DOHH2 (cell line): ENCODE measurements around the gene SHISA3.

Experiments
- H3F3A ChIP-seq: fragments of 200-600 bp; sonication (generic), shearing (Covaris generic); 2 replicates; pipeline ENCODE4 v1.6.0; 2016; ENCODE audit warnings: antibody characterized with exemption, mild to moderate bottlenecking; ENCODE audit not compliant: control insufficient read depth, insufficient read depth
- H3K27ac ChIP-seq: fragments of 200-600 bp; sonication (generic); 2 replicates; pipeline ENCODE4 v1.5.1; 2014; ENCODE audit warnings: low read depth, mild to moderate bottlenecking, low read length, moderate library complexity
- H3K27me3 ChIP-seq: fragments of 200-600 bp; sonication (generic); 2 replicates; pipeline ENCODE4 v1.6.1; 2014; ENCODE audit warnings: mild to moderate bottlenecking, low read length, mixed read lengths; ENCODE audit not compliant: control insufficient read depth
- H3K36me3 ChIP-seq: fragments of 200-600 bp; sonication (generic); 2 replicates; pipeline ENCODE4 v1.6.1; 2014; ENCODE audit warnings: mild to moderate bottlenecking, low read length, moderate library complexity, mixed read lengths; ENCODE audit not compliant: control insufficient read depth
- H3K4me1 ChIP-seq: fragments of 200-600 bp; sonication (generic); 2 replicates; pipeline ENCODE4 v1.6.1; 2014; ENCODE audit warnings: mild to moderate bottlenecking, low read length, mixed read lengths; ENCODE audit not compliant: control insufficient read depth
- H3K4me2 ChIP-seq: fragments of 200-600 bp; sonication (generic); 2 replicates; pipeline ENCODE4 v1.6.0; 2014; ENCODE audit warnings: mild to moderate bottlenecking, low read length, moderate library complexity
- H3K4me3 ChIP-seq: fragments of 200-600 bp; sonication (generic); 2 replicates; pipeline ENCODE4 v1.5.1; 2014; ENCODE audit warnings: mild to moderate bottlenecking, low read length, mixed read lengths
- H3K79me2 ChIP-seq: fragments of 200-600 bp; sonication (generic); 2 replicates; pipeline ENCODE4 v1.6.1; 2014; ENCODE audit warnings: mild to moderate bottlenecking, low read length, mixed read lengths; ENCODE audit not compliant: control insufficient read depth
- H3K9me2 ChIP-seq: fragments of 200-600 bp; sonication (generic); replicated peaks from 2 replicates; pipeline ENCODE4 v1.6.1; 2014; ENCODE audit warnings: mild to moderate bottlenecking, low read length, mixed read lengths; ENCODE audit not compliant: control insufficient read depth
- H3K9me3 ChIP-seq: fragments of 200-600 bp; sonication (generic); 2 replicates; pipeline ENCODE4 v1.6.1; 2014; ENCODE audit warnings: antibody characterized with exemption, low read length, mixed read lengths; ENCODE audit not compliant: control insufficient read depth, insufficient read depth
- H4K20me1 ChIP-seq: fragments of 200-600 bp; sonication (generic); 2 replicates; pipeline ENCODE4 v1.6.0; 2014; ENCODE audit warnings: low read depth, mild to moderate bottlenecking, antibody characterized with exemption, low read length, moderate library complexity; ENCODE audit not compliant: control insufficient read depth, insufficient read depth
- EZH2phosphoT487 ChIP-seq: fragments of 200-600 bp; sonication (generic); IDR thresholded peaks from 2 replicates; pipeline ENCODE4 v1.6.1; 2017; ENCODE audit warnings: borderline replicate concordance, mild to moderate bottlenecking, antibody characterized with exemption, low read length, moderate library complexity, mixed read lengths
- TF ChIP-seq, protein P1 (sequence below): fragments of 200-600 bp; sonication (generic); IDR thresholded peaks from one replicate; pipeline ENCODE4 v1.5.1; 2014; ENCODE audit warnings: antibody characterized with exemption, mild to moderate bottlenecking, low read depth, low read length; ENCODE audit not compliant: poor library complexity, severe bottlenecking

Gene SHISA3

DNA sequence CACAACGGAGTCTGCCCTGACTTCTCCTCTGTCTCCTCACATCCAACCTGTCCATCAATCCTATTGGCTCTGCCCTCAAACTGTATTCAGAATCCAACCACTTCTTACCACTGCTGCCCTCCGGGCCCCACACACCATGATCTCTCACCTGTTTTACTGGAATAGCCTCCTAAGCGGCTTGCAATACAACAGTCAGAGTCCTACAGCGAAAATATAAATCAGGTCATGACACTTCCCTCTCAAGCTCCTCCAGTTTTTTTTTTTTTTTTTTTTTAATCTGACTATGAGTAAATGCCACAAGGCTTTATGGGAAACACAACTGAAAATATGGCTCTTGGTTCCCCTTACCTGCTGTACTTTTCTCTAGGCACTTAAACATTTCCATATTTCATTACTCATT, 42.8 kb downstream of the SHISA3 start:
- Histone ChIP-seq H3K9me3 (no peaks in the 10 kb centered on the region), H3K9me2 (no peaks in the 10 kb centered on the region), H4K20me1 (no peaks in the 10 kb centered on the region), H3K36me3 (peaks cover 26% of the 10 kb centered on the region), H3K4me1 (no peaks in the 10 kb centered on the region), H3K79me2 (no peaks in the 10 kb centered on the region), H3K27ac (no peak overlapping the region), H3K27me3 (no peaks in the 10 kb centered on the region), H3K4me3 (no peak overlapping the region), H3F3A (no peaks in the 10 kb centered on the region), H3K4me2 (no peak overlapping the region)
- no peak for TF ChIP-seq EZH2phosphoT487
- TF ChIP-seq, protein P1, sequence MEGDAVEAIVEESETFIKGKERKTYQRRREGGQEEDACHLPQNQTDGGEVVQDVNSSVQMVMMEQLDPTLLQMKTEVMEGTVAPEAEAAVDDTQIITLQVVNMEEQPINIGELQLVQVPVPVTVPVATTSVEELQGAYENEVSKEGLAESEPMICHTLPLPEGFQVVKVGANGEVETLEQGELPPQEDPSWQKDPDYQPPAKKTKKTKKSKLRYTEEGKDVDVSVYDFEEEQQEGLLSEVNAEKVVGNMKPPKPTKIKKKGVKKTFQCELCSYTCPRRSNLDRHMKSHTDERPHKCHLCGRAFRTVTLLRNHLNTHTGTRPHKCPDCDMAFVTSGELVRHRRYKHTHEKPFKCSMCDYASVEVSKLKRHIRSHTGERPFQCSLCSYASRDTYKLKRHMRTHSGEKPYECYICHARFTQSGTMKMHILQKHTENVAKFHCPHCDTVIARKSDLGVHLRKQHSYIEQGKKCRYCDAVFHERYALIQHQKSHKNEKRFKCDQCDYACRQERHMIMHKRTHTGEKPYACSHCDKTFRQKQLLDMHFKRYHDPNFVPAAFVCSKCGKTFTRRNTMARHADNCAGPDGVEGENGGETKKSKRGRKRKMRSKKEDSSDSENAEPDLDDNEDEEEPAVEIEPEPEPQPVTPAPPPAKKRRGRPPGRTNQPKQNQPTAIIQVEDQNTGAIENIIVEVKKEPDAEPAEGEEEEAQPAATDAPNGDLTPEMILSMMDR, result no peak

DNA sequence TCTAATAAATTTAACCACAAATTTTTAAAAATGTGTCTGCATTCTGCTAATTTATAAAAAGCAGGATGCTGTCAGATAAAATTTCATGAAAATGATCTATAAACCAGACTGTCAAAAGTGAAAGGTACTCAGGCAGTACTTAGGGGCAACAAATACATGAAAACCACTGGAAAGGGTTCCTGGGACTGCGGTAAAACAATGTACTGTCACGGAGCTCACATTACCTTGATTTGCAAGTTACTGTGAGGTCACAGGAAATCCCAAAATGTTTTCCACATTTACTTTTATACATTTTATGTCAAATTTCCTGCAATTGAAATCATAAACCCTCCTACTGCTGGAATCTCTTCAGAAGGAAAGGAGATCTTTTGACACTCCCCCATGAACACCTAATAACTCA, 45.3 kb downstream of the SHISA3 start:
- Histone ChIP-seq H3K27me3 (no peaks in the 10 kb centered on the region), H3K9me3 (no peaks in the 10 kb centered on the region), H3K4me3 (no peak overlapping the region), H3K27ac (no peak overlapping the region), H4K20me1 (no peaks in the 10 kb centered on the region), H3F3A (no peaks in the 10 kb centered on the region), H3K4me2 (no peak overlapping the region), H3K4me1 (no peaks in the 10 kb centered on the region), H3K79me2 (no peaks in the 10 kb centered on the region), H3K9me2 (no peaks in the 10 kb centered on the region), H3K36me3 (peaks cover 21% of the 10 kb centered on the region)
- no peak for TF ChIP-seq EZH2phosphoT487
- TF ChIP-seq, protein P1, result no peak

DNA sequence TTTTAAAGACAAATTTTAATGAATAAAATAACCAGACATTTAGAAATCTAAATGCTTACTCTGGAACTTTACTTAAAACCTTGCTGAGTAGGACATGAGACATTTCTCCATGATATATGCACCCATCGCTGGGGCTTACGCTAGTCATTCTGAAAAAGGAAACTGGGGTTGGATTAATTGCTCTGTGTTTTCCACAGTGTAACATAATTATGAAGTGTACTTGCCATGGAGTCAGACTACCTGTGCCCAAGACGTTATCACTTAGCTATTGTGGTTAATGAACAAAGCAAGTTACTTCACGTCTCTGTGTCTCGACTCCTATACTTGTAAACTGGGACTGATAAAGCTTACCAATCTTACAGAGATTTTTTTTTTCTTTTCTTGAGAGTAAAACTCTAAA, 47.8 kb downstream of the SHISA3 start:
- H3K27me3 ChIP-seq, result no peaks in the 10 kb centered on the region
- H3K4me2 ChIP-seq, result no peak overlapping the region
- no peak overlapping the region for H3K4me3 ChIP-seq
- TF ChIP-seq EZH2phosphoT487, result no peak
- TF ChIP-seq, protein P1, result no peak
- H3K27ac ChIP-seq, result no peak overlapping the region
- H4K20me1 ChIP-seq, result no peaks in the 10 kb centered on the region
- no peaks in the 10 kb centered on the region for H3K79me2 ChIP-seq
- no peaks in the 10 kb centered on the region for H3K4me1 ChIP-seq
- H3K9me3 ChIP-seq, result no peaks in the 10 kb centered on the region
- no peaks in the 10 kb centered on the region for H3F3A ChIP-seq
- no peaks in the 10 kb centered on the region for H3K9me2 ChIP-seq
- peaks cover 21% of the 10 kb centered on the region for H3K36me3 ChIP-seq

DNA sequence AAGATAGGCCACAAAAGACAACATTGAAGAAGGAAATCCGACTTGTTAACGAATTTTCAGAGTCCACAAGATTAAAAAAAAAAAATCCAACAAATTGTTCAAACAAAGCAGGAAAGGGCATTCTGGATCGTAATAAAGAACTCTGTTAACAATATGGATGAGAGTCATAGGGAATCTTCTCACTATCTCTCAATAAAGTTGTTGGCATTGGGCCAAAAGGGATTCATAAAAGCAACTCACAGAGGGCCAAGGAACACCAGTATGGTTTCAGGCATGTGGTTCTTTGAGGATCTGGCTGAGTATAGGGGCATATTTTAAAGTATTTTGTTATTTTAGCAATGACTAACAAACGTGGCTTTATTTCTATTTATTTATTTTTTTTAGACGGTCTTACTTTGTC, 49.5 kb downstream of the SHISA3 start:
- Histone ChIP-seq H3K27me3 (no peaks in the 10 kb centered on the region), H3K4me2 (no peak overlapping the region), H3K36me3 (peaks cover 31% of the 10 kb centered on the region), H3K4me1 (no peaks in the 10 kb centered on the region), H3K4me3 (no peak overlapping the region), H4K20me1 (no peaks in the 10 kb centered on the region), H3K79me2 (no peaks in the 10 kb centered on the region), H3F3A (no peaks in the 10 kb centered on the region), H3K9me3 (no peaks in the 10 kb centered on the region), H3K9me2 (no peaks in the 10 kb centered on the region), H3K27ac (no peak overlapping the region)
- TF ChIP-seq, protein P1, result no peak
